Tibial artery (tissue), 4 donors: ENCODE data around the gene TNRC6C.

ENCODE experiments used
- DNase-seq, 2 donors: peaks; one replicate each; pipeline ENCODE4 v3.0.0-alpha.2; 2019
- H3K27ac ChIP-seq, 2 donors: fragments of 200-600 bp; sonication (generic) in 1 of 2; 1 replicate in 1 of 2; 2 replicates in 1 of 2; pipeline ENCODE4 v1.5.1; 2018 to 2019; ENCODE audit warnings: mild to moderate bottlenecking in 1 of 2
- H3K27me3 ChIP-seq, 2 donors: fragments of 200-600 bp; sonication (generic) in 1 of 2; one replicate each; pipeline versions ENCODE4 v1.5.1 to v1.6.0; 2016 to 2019
- H3K36me3 ChIP-seq, 3 donors: fragments of 200-600 bp; sonication (generic) in 2 of 3; one replicate each; pipeline ENCODE4 v1.5.1; 2016 to 2019; ENCODE audit warnings: mild to moderate bottlenecking in 2 of 3
- H3K4me1 ChIP-seq, 4 donors: fragments of 200-600 bp; sonication (generic) in 2 of 4; 1 replicate in 3 of 4; 2 replicates in 1 of 4; pipeline ENCODE4 v1.5.1; 2016 to 2019
- H3K4me3 ChIP-seq, 2 donors: fragments of 200-600 bp; sonication (generic) in 1 of 2; 1 replicate in 1 of 2; 2 replicates in 1 of 2; pipeline ENCODE4 v1.5.1; 2018 to 2019; ENCODE audit warnings: mild to moderate bottlenecking in 2 of 2
- H3K9me3 ChIP-seq, 3 donors: fragments of 200-600 bp; sonication (generic) in 1 of 3; one replicate each; pipeline ENCODE4 v1.5.1; 2016 to 2019
- intact Hi-C: fragments of 100-400 bp; cut with DNase I; formaldehyde crosslinking; loops from one replicate; pipeline ENCODE4 v1.15.0; 2023; ENCODE audit warnings: low total_unique reads
- TF ChIP-seq, protein P1 (sequence below), 2 experiments: fragments of 200-600 bp in 1 of 2; fragments of 450-650 bp in 1 of 2; IDR thresholded peaks; one replicate each; pipeline ENCODE4 v1.5.1; 2017 to 2019; ENCODE audit warnings: antibody characterized with exemption in 2 of 2, mild to moderate bottlenecking in 1 of 2, moderate library complexity in 1 of 2

Gene TNRC6C

DNA sequence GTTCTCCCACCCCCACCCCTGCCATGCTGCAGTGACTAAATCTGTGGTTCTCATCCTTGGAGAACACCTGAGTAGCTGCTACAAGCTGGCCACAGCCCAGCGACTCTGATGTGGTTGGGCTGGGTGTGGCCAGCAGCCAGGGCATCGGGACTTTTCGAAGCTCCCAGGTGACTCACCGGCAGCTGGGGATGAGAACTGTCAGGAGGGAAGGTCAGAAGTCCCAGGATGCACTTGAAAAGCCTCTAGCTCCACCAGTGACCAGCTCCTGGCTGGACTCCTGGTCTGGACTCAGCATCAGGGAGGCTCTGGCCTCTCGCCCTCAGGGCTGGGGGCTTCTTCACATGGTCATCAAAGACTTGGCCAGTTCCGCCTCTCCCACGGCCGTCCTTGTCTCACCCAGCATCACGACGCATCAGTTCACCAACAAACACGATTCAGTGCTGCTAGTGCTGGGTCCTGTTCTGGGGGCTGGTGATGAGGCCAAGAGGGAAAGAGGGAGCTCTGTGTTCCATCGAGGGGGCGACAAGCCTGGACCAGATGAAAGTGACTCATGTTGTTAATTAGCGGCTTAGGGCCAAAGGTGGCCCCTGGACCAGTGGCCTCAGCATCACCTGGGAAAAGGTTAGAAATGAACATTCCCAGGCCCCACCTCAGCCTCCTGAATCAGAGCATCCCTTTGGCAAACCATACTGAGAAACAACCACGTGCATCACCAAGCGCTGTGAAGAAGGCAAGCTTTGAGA is 183.8 kb downstream of the TNRC6C start:
- H3K4me1 ChIP-seq = peaks cover 0 to 34% (median 28%) of the 10 kb centered on the region in 4 donors
- H3K4me3 ChIP-seq = no peak overlapping the region
- TF ChIP-seq, protein P1, sequence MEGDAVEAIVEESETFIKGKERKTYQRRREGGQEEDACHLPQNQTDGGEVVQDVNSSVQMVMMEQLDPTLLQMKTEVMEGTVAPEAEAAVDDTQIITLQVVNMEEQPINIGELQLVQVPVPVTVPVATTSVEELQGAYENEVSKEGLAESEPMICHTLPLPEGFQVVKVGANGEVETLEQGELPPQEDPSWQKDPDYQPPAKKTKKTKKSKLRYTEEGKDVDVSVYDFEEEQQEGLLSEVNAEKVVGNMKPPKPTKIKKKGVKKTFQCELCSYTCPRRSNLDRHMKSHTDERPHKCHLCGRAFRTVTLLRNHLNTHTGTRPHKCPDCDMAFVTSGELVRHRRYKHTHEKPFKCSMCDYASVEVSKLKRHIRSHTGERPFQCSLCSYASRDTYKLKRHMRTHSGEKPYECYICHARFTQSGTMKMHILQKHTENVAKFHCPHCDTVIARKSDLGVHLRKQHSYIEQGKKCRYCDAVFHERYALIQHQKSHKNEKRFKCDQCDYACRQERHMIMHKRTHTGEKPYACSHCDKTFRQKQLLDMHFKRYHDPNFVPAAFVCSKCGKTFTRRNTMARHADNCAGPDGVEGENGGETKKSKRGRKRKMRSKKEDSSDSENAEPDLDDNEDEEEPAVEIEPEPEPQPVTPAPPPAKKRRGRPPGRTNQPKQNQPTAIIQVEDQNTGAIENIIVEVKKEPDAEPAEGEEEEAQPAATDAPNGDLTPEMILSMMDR (IDR thresholded peaks at IDR 0.05) = no peak
- H3K27ac ChIP-seq = no peak overlapping the region
- no peaks in the 10 kb centered on the region for H3K9me3 ChIP-seq
- no peak for DNase-seq
- intact Hi-C loops = no loop called here
- no peaks in the 10 kb centered on the region for H3K36me3 ChIP-seq
- peaks cover 0 to 21% of the 10 kb centered on the region in 2 donors for H3K27me3 ChIP-seq

DNA sequence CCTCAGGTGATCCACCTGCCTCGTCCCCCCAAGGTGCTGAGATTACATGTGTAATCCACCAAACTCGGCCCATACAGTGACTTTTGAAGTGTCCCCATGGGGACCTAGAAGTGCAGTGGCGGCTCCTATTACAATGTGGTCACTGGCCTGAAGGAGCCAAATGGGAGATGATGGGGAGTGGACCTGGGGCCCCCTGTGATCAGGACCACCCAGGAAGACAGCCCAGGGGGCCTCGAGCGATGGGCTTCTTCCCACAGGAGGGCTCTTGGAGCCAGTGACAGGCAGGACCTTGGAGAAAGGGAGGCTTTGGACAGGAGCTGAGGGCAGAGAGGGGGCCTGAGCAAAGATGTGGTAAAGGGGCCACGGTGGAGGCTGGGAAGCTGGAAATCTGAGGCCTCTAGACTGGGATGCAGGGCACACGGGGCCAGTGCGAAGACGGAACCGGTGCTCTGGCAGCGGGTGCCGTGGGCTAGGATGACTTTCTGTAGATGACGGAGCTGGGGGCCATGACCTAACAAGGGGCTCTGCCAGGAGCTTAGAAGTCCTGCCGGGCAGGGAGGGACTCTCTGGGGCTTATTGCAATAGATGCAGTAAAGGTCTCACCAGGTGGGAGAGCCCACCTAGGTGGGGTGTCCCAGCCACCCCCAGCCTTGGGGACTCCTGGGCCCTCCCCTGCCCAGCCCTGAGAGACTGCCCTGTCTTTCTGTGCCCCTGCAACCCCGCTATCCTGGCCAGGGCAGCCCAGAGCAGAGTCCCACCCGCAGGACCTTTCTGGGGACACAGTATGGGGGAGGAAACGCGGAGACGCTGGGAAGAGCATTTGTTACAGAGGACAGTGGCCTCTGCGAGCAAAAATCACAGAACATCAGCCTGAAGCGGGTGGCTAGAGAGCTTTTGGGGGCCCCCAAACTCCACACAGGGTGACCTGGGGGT is 185.0 kb downstream of the TNRC6C start:
- peaks cover 0 to 34% (median 28%) of the 10 kb centered on the region in 4 donors for H3K4me1 ChIP-seq
- no peak overlapping the region for H3K27ac ChIP-seq
- TF ChIP-seq, protein P1 (IDR thresholded peaks at IDR 0.05) = no peak
- H3K36me3 ChIP-seq = no peaks in the 10 kb centered on the region
- H3K27me3 ChIP-seq = peaks cover 0 to 21% of the 10 kb centered on the region in 2 donors
- no peak for DNase-seq
- H3K4me3 ChIP-seq = no peak overlapping the region
- no peaks in the 10 kb centered on the region for H3K9me3 ChIP-seq
- intact Hi-C loops = no loop called here

- Histone ChIP-seq H3K4me1 (peaks cover 0 to 34% (median 28%) of the 10 kb centered on the region in 4 donors), H3K4me3 (no peak overlapping the region), H3K9me3 (no peaks in the 10 kb centered on the region), H3K27me3 (peaks cover 0 to 25% of the 10 kb centered on the region in 2 donors), H3K36me3 (no peaks in the 10 kb centered on the region), H3K27ac (peak overlapping the region in 1 of 2 donors; percentile 35)
- DNase-seq = peak; percentile 77 to 90
- TF ChIP-seq, protein P1 (IDR thresholded peaks at IDR 0.05) = peak in 1 of 2 experiments; percentile 9
- intact Hi-C loops = no loop called here
Observed at GRCh38 chr17:78144147-78144719, 185.7 kb downstream of the TNRC6C start.

DNA sequence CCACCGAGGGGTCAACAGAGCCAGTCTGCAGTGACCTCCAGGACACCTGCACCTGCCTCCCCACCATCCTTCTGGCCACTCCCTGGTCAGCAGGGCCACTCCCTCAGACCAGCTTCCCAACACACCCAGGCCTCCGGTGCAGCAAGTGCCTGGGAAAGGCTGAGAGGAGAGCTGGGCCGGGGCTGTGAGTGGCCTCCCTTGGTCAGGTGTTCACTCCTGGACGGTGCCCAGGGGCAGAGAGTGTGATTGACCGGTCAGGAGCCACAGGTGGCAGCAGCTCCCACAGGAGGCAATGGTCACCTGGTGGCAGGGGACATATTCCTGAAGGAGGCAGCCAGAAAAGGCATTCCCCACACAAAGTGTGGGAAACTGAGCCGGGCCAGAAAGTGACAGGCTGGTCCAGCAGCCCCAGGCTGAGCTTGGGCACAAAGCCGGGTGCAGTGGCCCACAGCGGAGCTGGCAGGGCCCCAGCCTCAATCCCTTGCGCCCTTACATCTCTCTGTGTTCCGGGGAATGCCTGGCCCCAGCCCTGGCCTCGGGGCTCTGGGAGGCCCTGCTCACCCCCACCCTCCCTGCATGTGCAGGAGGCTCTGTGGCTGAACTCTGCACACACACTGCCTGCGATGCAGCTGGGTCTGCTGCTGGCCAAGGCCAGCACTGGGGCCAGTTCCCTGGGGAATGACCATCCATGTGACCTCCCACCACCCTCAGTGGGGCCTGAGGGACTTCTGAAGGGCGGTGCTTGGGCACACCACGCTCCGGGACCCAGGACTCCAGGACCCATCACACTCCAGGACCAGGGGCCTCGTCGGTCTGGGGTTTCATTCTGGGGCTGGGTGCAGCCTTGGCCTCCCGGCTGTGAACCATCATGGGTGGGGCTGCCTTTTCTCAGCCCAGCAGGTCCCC is 186.5 kb downstream of the TNRC6C start:
- Histone ChIP-seq H3K36me3 (no peaks in the 10 kb centered on the region), H3K27me3 (peaks cover 0 to 25% of the 10 kb centered on the region in 2 donors), H3K9me3 (no peaks in the 10 kb centered on the region), H3K4me3 (no peak overlapping the region), H3K27ac (peak overlapping the region in 1 of 2 donors; percentile 35), H3K4me1 (peaks cover 0 to 33% (median 28%) of the 10 kb centered on the region in 4 donors)
- no peak for DNase-seq
- TF ChIP-seq, protein P1 (IDR thresholded peaks at IDR 0.05) = no peak
- intact Hi-C loops = no loop called here

DNA sequence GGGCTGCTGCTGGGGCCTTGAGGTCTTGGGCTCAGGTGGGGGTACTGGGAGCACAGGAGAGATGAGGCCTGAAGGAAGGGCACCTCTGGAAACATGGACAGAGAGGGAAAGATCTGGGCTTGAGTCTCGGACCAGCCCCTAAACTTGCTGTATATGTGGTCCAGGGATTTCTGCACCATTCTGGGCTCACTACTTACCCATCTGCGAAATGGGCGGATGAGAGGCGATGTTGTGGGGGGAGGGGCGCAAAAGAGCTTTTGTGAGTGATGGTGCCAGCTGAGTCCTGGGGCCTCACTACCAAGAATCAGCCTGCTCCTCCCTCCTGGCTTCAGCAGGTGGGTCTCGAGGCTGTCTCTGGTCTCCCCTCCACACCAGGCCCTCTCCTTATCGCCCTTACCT is 188.0 kb downstream of the TNRC6C start:
- Histone ChIP-seq H3K27ac (no peak overlapping the region), H3K27me3 (peaks cover 0 to 20% of the 10 kb centered on the region in 2 donors), H3K4me3 (no peak overlapping the region), H3K36me3 (no peaks in the 10 kb centered on the region), H3K9me3 (no peaks in the 10 kb centered on the region), H3K4me1 (peaks cover 0 to 22% (median 19%) of the 10 kb centered on the region in 4 donors)
- intact Hi-C loops = no loop called here
- TF ChIP-seq, protein P1 (IDR thresholded peaks at IDR 0.05) = no peak
- no peak for DNase-seq
